A549 (cell line): Measurements from ENCODE around the gene ALKAL2. TPM values are rescaled to one million over a fixed set of nuclear protein-coding genes. Genes with fewer than 3 reads are reported as not detected.

ENCODE experiments used
- ATAC-seq, 2 experiments: fragments of 200-7000 bp in 1 of 2; fragments of >200 bp in 1 of 2; cut with Nextera tagmentation in 1 of 2; cut with Tn5 transposase in 1 of 2; 3 replicates each; pipeline versions ENCODE4 v1.8.0 to v1.9.1; 2018 to 2020; ENCODE audit warnings: mild to moderate bottlenecking in 1 of 2, moderate library complexity in 1 of 2
- CTCF ChIA-PET: fragments of 300-600 bp; sonication (Branson Sonifier 250); formaldehyde crosslinking; extraction: SDS; loops from one replicate; lab custom pipeline; 2021; ENCODE audit warnings: antibody characterized with exemption, inconsistent platforms; lab: Yijun Ruan, JAX
- POLR2A ChIA-PET: fragments of 350-600 bp; formaldehyde crosslinking; extraction: SDS; loops from one replicate; lab custom pipeline; 2021; ENCODE audit warnings: antibody characterized with exemption, inconsistent platforms; lab: Yijun Ruan, JAX
- DNase-seq, 2 experiments: peaks; one replicate each; pipeline versions ENCODE4 v3.0.0 to v3.0.0-alpha.2; 2011 to 2016; ENCODE audit warnings: low read depth in 1 of 2, low spot score in 1 of 2
- FAIRE-seq: peaks from 2 replicates; lab custom pipeline; 2011; peaks lifted over from hg19 to GRCh38; lab: Jason Lieb, UNC
- H3K27ac ChIP-seq, 2 experiments: fragments of >200 bp; sonication (Bioruptor Twin); formaldehyde crosslinking; 3 replicates each; pipeline ENCODE4 v1.5.1; 2016 to 2017
- H3K4me1 ChIP-seq: fragments of >200 bp; sonication (Bioruptor Twin); formaldehyde crosslinking; 3 replicates; pipeline ENCODE4 v1.6.1; 2016
- H3K4me2 ChIP-seq: fragments of >200 bp; sonication (Bioruptor Twin); formaldehyde crosslinking; 3 replicates; pipeline ENCODE4 v1.6.1; 2016
- H3K4me3 ChIP-seq: fragments of >200 bp; sonication (Bioruptor Twin); formaldehyde crosslinking; 3 replicates; pipeline ENCODE4 v1.5.1; 2016
- H3K9me3 ChIP-seq: fragments of >200 bp; sonication (Bioruptor Twin); formaldehyde crosslinking; 3 replicates; pipeline ENCODE4 v1.6.1; 2016
- BHLHE40 ChIP-seq: IDR thresholded peaks from 2 replicates; pipeline ENCODE4 v1.6.1; 2012; ENCODE audit warnings: low read depth, low read length, inconsistent platforms
- CBX8 ChIP-seq: fragments of 200-600 bp; sonication (generic); IDR thresholded peaks from 2 replicates; pipeline ENCODE4 v1.6.1; 2016
- CTCF ChIP-seq: fragments of >200 bp; sonication (Bioruptor Twin); formaldehyde crosslinking; IDR thresholded peaks from 3 replicates; pipeline ENCODE4 v1.5.1; 2016
- E2F6 ChIP-seq: IDR thresholded peaks from 2 replicates; pipeline ENCODE4 v1.6.1; 2012; ENCODE audit warnings: low read depth, borderline replicate concordance
- EHF ChIP-seq: fragments of 250-450 bp; sonication (Bioruptor Pico); IDR thresholded peaks from 2 replicates; pipeline ENCODE4 v1.5.0; 2020; ENCODE audit warnings: mild to moderate bottlenecking
- FOSB ChIP-seq: fragments of 250-450 bp; sonication (Bioruptor Pico); IDR thresholded peaks from 2 replicates; pipeline ENCODE4 v1.5.0; 2020; ENCODE audit warnings: mild to moderate bottlenecking, moderate library complexity
- FOSL2 ChIP-seq, 2 experiments: fragments of 450-650 bp in 1 of 2; fragments of >200 bp in 1 of 2; sonication (Bioruptor Twin) in 1 of 2; formaldehyde crosslinking; IDR thresholded peaks; 2 replicates each; pipeline versions ENCODE4 v1.5.0 to v1.6.1; 2016 to 2020; ENCODE audit warnings: mild to moderate bottlenecking in 1 of 2, moderate library complexity in 1 of 2
- GATA3 ChIP-seq: IDR thresholded peaks from 2 replicates; pipeline ENCODE4 v1.6.1; 2012; ENCODE audit warnings: borderline replicate concordance
- HOXB13 ChIP-seq: fragments of 250-450 bp; sonication (Bioruptor Pico); IDR thresholded peaks from 2 replicates; pipeline ENCODE4 v1.5.0; 2020; ENCODE audit warnings: low read depth, mild to moderate bottlenecking, moderate library complexity
- JUN ChIP-seq, 2 experiments: fragments of >200 bp; sonication (Bioruptor Twin); formaldehyde crosslinking; IDR thresholded peaks; 2 replicates in 1 of 2; 3 replicates in 1 of 2; pipeline ENCODE4 v1.6.1; 2016 to 2017
- MAFK ChIP-seq: fragments of 450-650 bp; IDR thresholded peaks from 2 replicates; pipeline ENCODE4 v1.6.1; 2014; ENCODE audit not compliant: partially characterized antibody
- NFE2L2 ChIP-seq: fragments of 150-350 bp; conservative IDR thresholded peaks from 2 replicates; pipeline ENCODE4 v1.6.1; 2014; ENCODE audit warnings: low read length
- NPAS2 ChIP-seq: fragments of 250-450 bp; sonication (Bioruptor Pico); IDR thresholded peaks from 2 replicates; pipeline ENCODE4 v1.8.0; 2022; ENCODE audit warnings: mild to moderate bottlenecking, moderate library complexity, borderline replicate concordance
- NR3C1 ChIP-seq: fragments of >200 bp; sonication (Bioruptor Twin); formaldehyde crosslinking; IDR thresholded peaks from 3 replicates; pipeline ENCODE4 v1.6.1; 2017
- PBX3 ChIP-seq: IDR thresholded peaks from 2 replicates; pipeline ENCODE4 v1.6.1; 2012
- POLR2A ChIP-seq: IDR thresholded peaks from 2 replicates; pipeline ENCODE4 v1.6.1; 2012; ENCODE audit warnings: mild to moderate bottlenecking, low read length
- RAD21 ChIP-seq, 2 experiments: fragments of >200 bp in 1 of 2; sonication (Bioruptor Twin) in 1 of 2; formaldehyde crosslinking in 1 of 2; IDR thresholded peaks in 1 of 2; conservative IDR thresholded peaks in 1 of 2; 2 replicates in 1 of 2; 3 replicates in 1 of 2; pipeline ENCODE4 v1.6.1; 2012 to 2018; ENCODE audit warnings: inconsistent platforms in 1 of 2
- REST ChIP-seq: fragments of 200-600 bp; sonication (generic); IDR thresholded peaks from 2 replicates; pipeline ENCODE4 v1.6.1; 2016; ENCODE audit warnings: antibody characterized with exemption, mild to moderate bottlenecking, moderate library complexity
- SMC3 ChIP-seq: fragments of >200 bp; sonication (Bioruptor Twin); formaldehyde crosslinking; IDR thresholded peaks from 3 replicates; pipeline ENCODE4 v1.6.1; 2018; ENCODE audit warnings: inconsistent platforms
- TFCP2L1 ChIP-seq: fragments of 250-450 bp; sonication (Bioruptor Pico); IDR thresholded peaks from 2 replicates; pipeline ENCODE4 v1.5.0; 2021; ENCODE audit warnings: mild to moderate bottlenecking
- ZC3H11A ChIP-seq: fragments of 450-650 bp; IDR thresholded peaks from 2 replicates; pipeline ENCODE4 v1.6.1; 2014; ENCODE audit warnings: antibody characterized with exemption, mild to moderate bottlenecking
- ZNF302 ChIP-seq: fragments of 250-450 bp; sonication (Bioruptor Pico); IDR thresholded peaks from 2 replicates; pipeline ENCODE4 v1.9.0; 2021; ENCODE audit warnings: inconsistent platforms, mild to moderate bottlenecking, moderate library complexity
- ZSCAN20 ChIP-seq: fragments of 250-450 bp; sonication (Bioruptor Pico); IDR thresholded peaks from 2 replicates; pipeline ENCODE4 v1.8.0; 2022; ENCODE audit warnings: mild to moderate bottlenecking, moderate library complexity
- WGBS: methylation state at CpG from one replicate; pipeline ENCODE4 v1.1.6; 2017; ENCODE audit errors: missing lambda C conversion rate; 5-methylcytosine and 5-hydroxymethylcytosine counted together
- polyA plus RNA-seq, 4 experiments: library from polyadenylated mRNA; depleted of rRNA in 3 of 4; stranded (reverse); fragments of >200 nt; fragmentation: RNase III in 1 of 4; extraction: RNeasy Plus Mini Kit Qiagen cat#74134 plus additional on column Dnase treatment in 1 of 4; gene quantifications; 2 replicates in 3 of 4; 3 replicates in 1 of 4; pipeline ENCODE4 v1.2.3, GENCODE V29; 2011 to 2017

The ALKAL2 gene
- polyA plus RNA-seq, 2 of the 4 experiments (the other 2 are of a cell fraction): not detected

GRCh38 chr2:248724-249123 is 39.2 kb downstream of the ALKAL2 start:
- 35% methylated on average over 2 of the region's 2 CpGs for WGBS
- DNase-seq: no peak
- no peak for FAIRE-seq

GRCh38 chr2:246489-247144 is 41.3 kb downstream of the ALKAL2 start:
- ChIA-PET CTCF (interaction anchor here (0.8 to 2.7 kb wide), 12 partner anchors 9 to 392 kb away, joined by 3 to 13 read pairs (median 4); no protein-coding TSS in a partner anchor), POLR2A (no interaction called here)
- no peak overlapping the region for H3K4me3 ChIP-seq
- 45% methylated on average over 6 of the region's 6 CpGs for WGBS
- ATAC-seq: peak; percentile 78 to 85
- peak in 1 of 2 experiments; percentile 71 for DNase-seq
- no peak for FAIRE-seq
- no peak overlapping the region for H3K27ac ChIP-seq
- no peak overlapping the region for H3K4me2 ChIP-seq
- H3K9me3 ChIP-seq: 0 out of 3 replicates have a peak, but pooled peaks cover 2% of the 10 kb centered on the region
- H3K4me1 ChIP-seq: no peaks in the 10 kb centered on the region
- peak; percentile 52; the same call in 2 of the 3 replicates for TF ChIP-seq SMC3
- TF ChIP-seq CTCF: peak; percentile 71
- TF ChIP-seq CBX8: no peak
- peak; percentile 37 to 44; a peak in 3 of 5 replicates for TF ChIP-seq RAD21 (conservative IDR thresholded peaks at IDR 0.05 in 1 of 2, IDR thresholded peaks at IDR 0.05 in 1 of 2)

More at GRCh38 chr2:248724-249123, 39.2 kb downstream of the ALKAL2 start:
- H3K27ac ChIP-seq: no peak overlapping the region
- no peaks in the 10 kb centered on the region for H3K4me1 ChIP-seq
- POLR2A ChIA-PET: no interaction called here
- ATAC-seq: no peak
- CTCF ChIA-PET: interaction anchor here (2.7 kb wide), 1 partner anchor 8 kb away, joined by 8 read pairs; no protein-coding TSS in a partner anchor
- TF ChIP-seq GATA3: no peak
- no peak for TF ChIP-seq E2F6
- no peak for TF ChIP-seq ZSCAN20 (CRISPR knock-in tag)
- no peak for TF ChIP-seq MAFK
- TF ChIP-seq NFE2L2: no peak
- TF ChIP-seq REST: no peak
- no peak for TF ChIP-seq FOSL2 (IDR thresholded peaks at IDR 0.05)
- TF ChIP-seq FOSL2 (CRISPR knock-in tag; IDR thresholded peaks at IDR 0.05): no peak
- no peak for TF ChIP-seq NPAS2 (CRISPR knock-in tag)
- TF ChIP-seq HOXB13 (CRISPR knock-in tag): no peak
- TF ChIP-seq BHLHE40: no peak
- TF ChIP-seq JUN (IDR thresholded peaks at IDR 0.05): no peak
- TF ChIP-seq POLR2A: no peak
- TF ChIP-seq PBX3: no peak
- no peak for TF ChIP-seq ZC3H11A
- TF ChIP-seq EHF (CRISPR knock-in tag): no peak
- no peak for TF ChIP-seq SMC3
- no peak for TF ChIP-seq NR3C1
- TF ChIP-seq FOSB: no peak
- TF ChIP-seq TFCP2L1: no peak
- TF ChIP-seq ZNF302: no peak
- H3K9me3 ChIP-seq: no peaks in the 10 kb centered on the region
- no peak overlapping the region for H3K4me2 ChIP-seq
- no peak overlapping the region for H3K4me3 ChIP-seq
